HEK293 (cell line): Measurements from ENCODE around the gene IFI30.

Source experiments
- CTCF ChIA-PET: fragments of 350-600 bp; formaldehyde crosslinking; extraction: SDS; loops from one replicate; lab custom pipeline; 2021; ENCODE audit warnings: antibody characterized with exemption; lab: Yijun Ruan, JAX
- POLR2A ChIA-PET: fragments of 300-600 bp; formaldehyde crosslinking; extraction: SDS; loops from one replicate; lab custom pipeline; 2020; ENCODE audit warnings: antibody characterized with exemption, inconsistent platforms; lab: Yijun Ruan, JAX
- H3K27ac ChIP-seq: fragments of 200-500 bp; sonication (Bioruptor generic); 2 replicates; pipeline ENCODE4 v1.5.1; 2014; ENCODE audit warnings: low read depth, low read length, control low read depth, inconsistent platforms; ENCODE audit errors: extremely low read depth
- H3K36me3 ChIP-seq, 2 experiments: fragments of 200-500 bp in 1 of 2; sonication (Bioruptor generic) in 1 of 2; 1 replicate in 1 of 2; 2 replicates in 1 of 2; pipeline ENCODE4 v1.5.1; 2014 to 2017; ENCODE audit warnings: inconsistent platforms in 2 of 2, low read length in 2 of 2; ENCODE audit not compliant: control insufficient read depth in 2 of 2, insufficient read depth in 1 of 2
- H3K4me1 ChIP-seq: fragments of 200-500 bp; sonication (Bioruptor generic); 2 replicates; pipeline ENCODE4 v1.5.1; 2014; ENCODE audit warnings: mild to moderate bottlenecking, low read length, inconsistent platforms; ENCODE audit not compliant: control insufficient read depth, insufficient read depth
- H3K4me3 ChIP-seq: 2 replicates; pipeline ENCODE4 v1.5.1; 2011; ENCODE audit warnings: low read depth, mild to moderate bottlenecking, control low read depth, low read length, moderate library complexity
- H3K9me3 ChIP-seq: fragments of 200-500 bp; sonication (Bioruptor generic); 2 replicates; pipeline ENCODE4 v1.5.1; 2014; ENCODE audit warnings: low read depth, low read length, inconsistent platforms; ENCODE audit not compliant: control insufficient read depth, insufficient read depth
- BCL11A ChIP-seq: fragments of 450-650 bp; formaldehyde crosslinking; IDR thresholded peaks from 2 replicates; pipeline ENCODE4 v1.5.1; 2016; ENCODE audit warnings: low read depth, missing biosample characterization, missing genetic modification characterization
- CTCF ChIP-seq: fragments of 450-650 bp; formaldehyde crosslinking; IDR thresholded peaks from 2 replicates; pipeline ENCODE4 v1.5.1; 2016; ENCODE audit warnings: missing biosample characterization, missing genetic modification characterization
- EGR2 ChIP-seq: fragments of 450-650 bp; formaldehyde crosslinking; IDR thresholded peaks from 2 replicates; pipeline ENCODE4 v1.5.1; 2016; ENCODE audit warnings: low read depth, missing biosample characterization, missing genetic modification characterization
- ELK4 ChIP-seq: IDR thresholded peaks from 2 replicates; pipeline ENCODE4 v1.6.1; 2011; ENCODE audit warnings: mild to moderate bottlenecking, low read depth, low read length, borderline replicate concordance
- GLIS1 ChIP-seq: fragments of 450-650 bp; formaldehyde crosslinking; IDR thresholded peaks from 2 replicates; pipeline ENCODE4 v1.5.1; 2016; ENCODE audit warnings: missing biosample characterization, missing genetic modification characterization
- KLF16 ChIP-seq: fragments of 450-650 bp; formaldehyde crosslinking; IDR thresholded peaks from 2 replicates; pipeline ENCODE4 v1.5.1; 2017; ENCODE audit warnings: missing biosample characterization, missing genetic modification characterization
- PRDM6 ChIP-seq: fragments of 450-650 bp; formaldehyde crosslinking; IDR thresholded peaks from 2 replicates; pipeline ENCODE4 v1.5.1; 2017; ENCODE audit warnings: missing biosample characterization, missing genetic modification characterization
- SALL2 ChIP-seq: fragments of 450-650 bp; formaldehyde crosslinking; IDR thresholded peaks from 2 replicates; pipeline ENCODE4 v1.5.0; 2017; ENCODE audit warnings: missing biosample characterization, mild to moderate bottlenecking, missing genetic modification characterization, borderline replicate concordance
- SP7 ChIP-seq: fragments of 450-650 bp; formaldehyde crosslinking; IDR thresholded peaks from 2 replicates; pipeline ENCODE4 v1.5.1; 2016; ENCODE audit warnings: missing biosample characterization, missing genetic modification characterization
- TRIM28 ChIP-seq: IDR thresholded peaks from 2 replicates; pipeline ENCODE4 v1.6.1; 2011; ENCODE audit warnings: low read length, control low read depth, borderline replicate concordance
- YY1 ChIP-seq: fragments of 450-650 bp; formaldehyde crosslinking; IDR thresholded peaks from 2 replicates; pipeline ENCODE4 v1.5.1; 2018; ENCODE audit warnings: missing biosample characterization, missing genetic modification characterization
- ZBTB26 ChIP-seq: fragments of 450-650 bp; formaldehyde crosslinking; optimal IDR thresholded peaks from 2 replicates; pipeline ENCODE3; 2016; ENCODE audit warnings: missing biosample characterization, mild to moderate bottlenecking, missing genetic modification characterization
- ZBTB6 ChIP-seq: fragments of 450-650 bp; formaldehyde crosslinking; IDR thresholded peaks from 2 replicates; pipeline ENCODE4 v1.5.1; 2017; ENCODE audit warnings: missing biosample characterization, missing genetic modification characterization
- ZIC2 ChIP-seq: fragments of 450-650 bp; formaldehyde crosslinking; IDR thresholded peaks from 2 replicates; pipeline ENCODE4 v1.5.1; 2016; ENCODE audit warnings: missing biosample characterization, missing genetic modification characterization
- ZNF266 ChIP-seq: fragments of 450-650 bp; formaldehyde crosslinking; IDR thresholded peaks from 2 replicates; pipeline ENCODE4 v1.5.1; 2016; ENCODE audit warnings: missing biosample characterization, missing genetic modification characterization, low read depth
- ZNF280D ChIP-seq: fragments of 450-650 bp; formaldehyde crosslinking; IDR thresholded peaks from 2 replicates; pipeline ENCODE4 v1.5.1; 2016; ENCODE audit warnings: missing biosample characterization, missing genetic modification characterization
- ZNF391 ChIP-seq: fragments of 450-650 bp; formaldehyde crosslinking; IDR thresholded peaks from 2 replicates; pipeline ENCODE4 v1.5.1; 2016; ENCODE audit warnings: low read depth, missing biosample characterization, missing genetic modification characterization, borderline replicate concordance
- ZNF404 ChIP-seq: fragments of 450-650 bp; formaldehyde crosslinking; IDR thresholded peaks from 2 replicates; pipeline ENCODE4 v1.5.1; 2017; ENCODE audit warnings: missing biosample characterization, missing genetic modification characterization
- ZNF521 ChIP-seq: fragments of 450-650 bp; formaldehyde crosslinking; IDR thresholded peaks from 2 replicates; pipeline ENCODE4 v1.5.1; 2017; ENCODE audit warnings: missing biosample characterization, mild to moderate bottlenecking, missing genetic modification characterization
- ZNF549 ChIP-seq: fragments of 450-650 bp; IDR thresholded peaks from 2 replicates; pipeline ENCODE4 v1.5.1; 2018; ENCODE audit warnings: missing biosample characterization, missing genetic modification characterization, mild to moderate bottlenecking, inconsistent platforms, moderate library complexity
- ZNF600 ChIP-seq: fragments of 450-650 bp; formaldehyde crosslinking; IDR thresholded peaks from 2 replicates; pipeline ENCODE4 v1.5.1; 2016; ENCODE audit warnings: missing biosample characterization, missing genetic modification characterization
- ZNF610 ChIP-seq: fragments of 450-650 bp; formaldehyde crosslinking; IDR thresholded peaks from 2 replicates; pipeline ENCODE4 v1.5.1; 2016; ENCODE audit warnings: missing biosample characterization, missing genetic modification characterization, borderline replicate concordance
- ZNF660 ChIP-seq: fragments of 450-650 bp; IDR thresholded peaks from 2 replicates; pipeline ENCODE4 v1.5.1; 2018; ENCODE audit warnings: missing biosample characterization, mild to moderate bottlenecking, missing genetic modification characterization
- ZNF664 ChIP-seq: fragments of 450-650 bp; formaldehyde crosslinking; IDR thresholded peaks from 2 replicates; pipeline ENCODE4 v1.5.1; 2016; ENCODE audit warnings: missing biosample characterization, missing genetic modification characterization
- ZNF76 ChIP-seq: fragments of 450-650 bp; formaldehyde crosslinking; IDR thresholded peaks from 2 replicates; pipeline ENCODE4; 2016; ENCODE audit warnings: low read depth, missing biosample characterization, missing genetic modification characterization, borderline replicate concordance
- ZNF843 ChIP-seq: fragments of 450-650 bp; formaldehyde crosslinking; IDR thresholded peaks from 2 replicates; pipeline ENCODE4 v1.5.1; 2016; ENCODE audit warnings: missing biosample characterization, missing genetic modification characterization

IFI30 gene

GRCh38 chr19:18193388-18194180 lies 20.0 kb downstream of the IFI30 start:
- H3K9me3 ChIP-seq, result no peaks in the 10 kb centered on the region
- ChIA-PET POLR2A (interaction anchor here (0.6 to 2.3 kb wide), 14 partner anchors 10 to 370 kb away, joined by 3 to 8 read pairs (median 4); partner anchors contain the start of genes JUND, MAST3 and RAB3A), CTCF (interaction anchor here (0.6 to 2.9 kb wide), 9 partner anchors 10 to 217 kb away, joined by 3 to 16 read pairs (median 5); partner anchors contain the start of gene RAB3A)
- no peaks in the 10 kb centered on the region for H3K4me1 ChIP-seq
- peak overlapping the region; percentile 27; the same call in 1 of the 2 replicates for H3K27ac ChIP-seq
- peaks cover 0 to 22% of the 10 kb centered on the region in 2 experiments; a peak in 2 of 3 replicates for H3K36me3 ChIP-seq
- peak overlapping the region; percentile 76 for H3K4me3 ChIP-seq
- TF ChIP-seq ZIC2 (tag by site-specific recombination), result peak; percentile 72
- no peak for TF ChIP-seq ELK4
- peak; percentile 28; the same call in 1 of the 2 replicates for TF ChIP-seq GLIS1
- TF ChIP-seq SALL2 (tag by site-specific recombination), result no peak
- TF ChIP-seq ZNF280D, result 0 out of 2 replicates have a peak, but pooled peaks have one; percentile 11
- peak; percentile 33 for TF ChIP-seq ZBTB26 (tag by site-specific recombination)
- peak; percentile 32; the same call in 1 of the 2 replicates for TF ChIP-seq SP7 (tag by site-specific recombination)
- no peak for TF ChIP-seq TRIM28
- TF ChIP-seq ZNF521 (tag by site-specific recombination), result no peak
- TF ChIP-seq ZNF76, result peak; percentile 50; the same call in 1 of the 2 replicates
- TF ChIP-seq KLF16, result peak; percentile 66; the same call in 1 of the 2 replicates
- TF ChIP-seq ZNF610 (tag by site-specific recombination), result 0 out of 2 replicates have a peak, but pooled peaks have one; percentile 67
- no peak for TF ChIP-seq ZNF391 (tag by site-specific recombination)
- no peak for TF ChIP-seq ZNF404 (tag by site-specific recombination)
- TF ChIP-seq ZBTB6 (tag by site-specific recombination), result peak; percentile 78; the same call in 1 of the 2 replicates
- no peak for TF ChIP-seq PRDM6 (tag by site-specific recombination)
- TF ChIP-seq ZNF664, result no peak
- no peak for TF ChIP-seq ZNF266 (tag by site-specific recombination)
- no peak for TF ChIP-seq EGR2 (tag by site-specific recombination)
- TF ChIP-seq ZNF843, result peak; percentile 30; the same call in 1 of the 2 replicates
- peak; percentile 81; the same call in 1 of the 2 replicates for TF ChIP-seq YY1 (tag by site-specific recombination)
- 0 out of 2 replicates have a peak, but pooled peaks have one; percentile 29 for TF ChIP-seq CTCF (tag by site-specific recombination)
- peak; percentile 62; the same call in 1 of the 2 replicates for TF ChIP-seq ZNF600 (tag by site-specific recombination)
- TF ChIP-seq ZNF660 (tag by site-specific recombination), result no peak
- TF ChIP-seq ZNF549 (tag by site-specific recombination), result no peak
- peak; percentile 93 for TF ChIP-seq BCL11A (tag by site-specific recombination)
